OCI-LY3 (cell line): ENCODE data around the gene REPS2.

Source experiments
- H2AFZ ChIP-seq: fragments of 200-600, 300-600 bp; shearing (Covaris generic); 2 replicates; pipeline ENCODE4 v1.6.0; 2014; ENCODE audit warnings: antibody characterized with exemption, low read depth, low read length
- H3K27ac ChIP-seq: fragments of 200-600, 300-600 bp; sonication (generic); 2 replicates; pipeline ENCODE4 v1.5.1; 2014; ENCODE audit warnings: mild to moderate bottlenecking, low read length, moderate library complexity, mixed read lengths
- H3K27me3 ChIP-seq: fragments of 200-600, 300-600 bp; sonication (generic); 2 replicates; pipeline ENCODE4 v1.6.1; 2014; ENCODE audit warnings: low read depth, low read length, mixed read lengths
- H3K36me3 ChIP-seq: fragments of 200-600, 300-600 bp; sonication (generic); replicated peaks from 2 replicates; pipeline ENCODE3; 2014; ENCODE audit warnings: low read depth, low read length, mixed read lengths
- H3K4me1 ChIP-seq: fragments of 300-600, 200-600 bp; sonication (generic); 2 replicates; pipeline ENCODE4 v1.6.1; 2014; ENCODE audit warnings: low read length, mixed read lengths
- H3K4me2 ChIP-seq: fragments of 200-600, 300-600 bp; sonication (generic); 2 replicates; pipeline ENCODE4 v1.6.1; 2014; ENCODE audit warnings: low read length, mixed read lengths
- H3K4me3 ChIP-seq: fragments of 300-600, 200-600 bp; sonication (generic); 2 replicates; pipeline ENCODE4 v1.5.1; 2014; ENCODE audit warnings: antibody characterized with exemption, mild to moderate bottlenecking, low read length, moderate library complexity
- H3K79me2 ChIP-seq: fragments of 300-600, 200-600 bp; shearing (Covaris generic); 2 replicates; pipeline ENCODE4 v1.6.1; 2014; ENCODE audit warnings: mild to moderate bottlenecking, low read length, mixed read lengths
- H3K9ac ChIP-seq: fragments of 300-600, 200-600 bp; shearing (Covaris generic); 2 replicates; pipeline ENCODE4 v1.6.0; 2014; ENCODE audit warnings: mild to moderate bottlenecking, low read length, moderate library complexity
- H3K9me3 ChIP-seq: fragments of 200-600, 300-600 bp; shearing (Covaris generic); 2 replicates; pipeline ENCODE4 v1.6.1; 2014; ENCODE audit warnings: low read length, mixed read lengths; ENCODE audit not compliant: insufficient read depth
- H4K20me1 ChIP-seq: fragments of 200-600, 300-600 bp; sonication (generic); 2 replicates; pipeline ENCODE4 v1.6.1; 2016; ENCODE audit warnings: low read length, mixed read lengths; ENCODE audit not compliant: insufficient read depth
- CTCF ChIP-seq: fragments of 200-600, 300-600 bp; sonication (generic); IDR thresholded peaks from 2 replicates; pipeline ENCODE4 v1.5.1; 2014; ENCODE audit warnings: antibody characterized with exemption, low read length, low read depth
- EZH2phosphoT487 ChIP-seq: fragments of 200-600 bp; shearing (Covaris generic); IDR thresholded peaks from 2 replicates; pipeline ENCODE4 v1.6.1; 2018; ENCODE audit warnings: antibody characterized with exemption, mixed run types, low read depth

REPS2 gene

DNA sequence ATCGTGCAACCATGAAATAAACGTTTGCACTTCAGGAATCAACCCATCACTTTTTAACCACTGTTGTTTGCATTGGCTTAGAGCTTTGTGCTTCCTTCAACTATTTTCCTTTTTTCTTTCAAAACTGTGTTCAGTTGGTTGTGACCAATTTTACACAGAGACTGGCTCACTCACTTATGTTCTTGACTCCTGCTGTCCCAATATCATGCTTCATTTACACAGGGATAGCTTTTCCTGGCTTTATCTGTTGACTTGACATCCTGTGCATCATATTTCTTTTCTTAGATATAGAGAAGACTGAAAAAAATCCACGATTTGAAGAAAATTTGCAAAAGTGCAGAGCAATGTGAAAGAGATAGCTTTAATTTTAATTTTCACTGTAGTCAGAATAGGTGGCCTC is 38.8 kb downstream of the REPS2 start:
- Histone ChIP-seq H3K36me3 (no peaks in the 10 kb centered on the region), H3K4me3 (no peak overlapping the region), H3K27me3 (0 out of 2 replicates have a peak, but pooled peaks cover 4% of the 10 kb centered on the region), H4K20me1 (no peaks in the 10 kb centered on the region), H3K9ac (no peak overlapping the region), H3K4me1 (no peaks in the 10 kb centered on the region), H3K4me2 (no peak overlapping the region), H3K9me3 (no peaks in the 10 kb centered on the region), H2AFZ (no peak overlapping the region), H3K27ac (no peak overlapping the region), H3K79me2 (no peaks in the 10 kb centered on the region)
- TF ChIP-seq CTCF (no peak), EZH2phosphoT487 (no peak)

- H3K4me3 ChIP-seq, result no peak overlapping the region
These were observed 39.7 kb downstream of the REPS2 start for GRCh38 chrX:16986169-16986568.

GRCh38 chrX:16989750-16990149 is 43.3 kb downstream of the REPS2 start:
- no peaks in the 10 kb centered on the region for H3K9me3 ChIP-seq
- no peak overlapping the region for H3K4me2 ChIP-seq
- no peak overlapping the region for H3K4me3 ChIP-seq
- no peaks in the 10 kb centered on the region for H4K20me1 ChIP-seq
- H3K27ac ChIP-seq, result no peak overlapping the region
- TF ChIP-seq EZH2phosphoT487 (no peak), CTCF (no peak)
- 0 out of 2 replicates have a peak, but pooled peaks cover 4% of the 10 kb centered on the region for H3K27me3 ChIP-seq
- H3K4me1 ChIP-seq, result no peaks in the 10 kb centered on the region
- no peaks in the 10 kb centered on the region for H3K36me3 ChIP-seq
- no peaks in the 10 kb centered on the region for H3K79me2 ChIP-seq
- H2AFZ ChIP-seq, result no peak overlapping the region
- no peak overlapping the region for H3K9ac ChIP-seq

More at GRCh38 chrX:16986169-16986568, 39.7 kb downstream of the REPS2 start:
- Histone ChIP-seq H3K4me1 (no peaks in the 10 kb centered on the region), H3K27ac (no peak overlapping the region), H3K79me2 (no peaks in the 10 kb centered on the region), H2AFZ (no peak overlapping the region), H3K9ac (no peak overlapping the region), H3K27me3 (0 out of 2 replicates have a peak, but pooled peaks cover 4% of the 10 kb centered on the region), H3K36me3 (no peaks in the 10 kb centered on the region), H3K4me2 (no peak overlapping the region), H4K20me1 (no peaks in the 10 kb centered on the region), H3K9me3 (no peaks in the 10 kb centered on the region)
- no peak for TF ChIP-seq EZH2phosphoT487
- TF ChIP-seq CTCF, result no peak

GRCh38 chrX:16990839-16991238 is 44.4 kb downstream of the REPS2 start:
- Histone ChIP-seq H3K4me3 (no peak overlapping the region), H4K20me1 (no peaks in the 10 kb centered on the region), H3K36me3 (no peaks in the 10 kb centered on the region), H3K79me2 (no peaks in the 10 kb centered on the region), H3K9ac (no peak overlapping the region), H2AFZ (no peak overlapping the region), H3K4me1 (no peaks in the 10 kb centered on the region), H3K27ac (no peak overlapping the region), H3K27me3 (no peaks in the 10 kb centered on the region), H3K4me2 (no peak overlapping the region), H3K9me3 (no peaks in the 10 kb centered on the region)
- TF ChIP-seq CTCF (no peak), EZH2phosphoT487 (no peak)
